Measurements from ENCODE around the gene SLC22A16. TPM values are rescaled to one million over a fixed set of nuclear protein-coding genes. Genes with fewer than 3 reads are reported as not detected.

SLC22A16 gene
- total and polyA plus RNA-seq, 7 donors: 0.14 to 0.36 (median 0.20) TPM; not detected in 4

- peaks cover 0 to 5% (median 0%) of the 10 kb centered on the region in 4 donors for H3K9me3 ChIP-seq
- no peak for DNase-seq
Measured at GRCh38 chr6:110422444-110422822, 54.0 kb downstream of the SLC22A16 start.

GRCh38 chr6:110421749-110422443 is 54.5 kb downstream of the SLC22A16 start:
- TF ChIP-seq CTCF (IDR thresholded peaks at IDR 0.05): no peak
- no peak for TF ChIP-seq POLR2A (IDR thresholded peaks at IDR 0.05)
- no peak for TF ChIP-seq POLR2AphosphoS5 (IDR thresholded peaks at IDR 0.05)
- no peak for TF ChIP-seq EP300 (IDR thresholded peaks at IDR 0.05)
- WGBS, 2 donors: 57 to 82% methylated on average over 4 of the region's 4 CpGs
- H3K9me3 ChIP-seq: peaks cover 0 to 5% (median 0%) of the 10 kb centered on the region in 4 donors
- DNase-seq: no peak
- H3K27ac ChIP-seq: no peak overlapping the region
- peaks cover 0 to 14% (median 3%) of the 10 kb centered on the region in 4 donors for H3K4me1 ChIP-seq
- no peak overlapping the region for H3K4me3 ChIP-seq
- no peaks in the 10 kb centered on the region for H3K27me3 ChIP-seq
- H3K36me3 ChIP-seq: no peaks in the 10 kb centered on the region
- intact Hi-C loops (cut with DNase I): no loop called here

More at GRCh38 chr6:110422444-110422822, 54.0 kb downstream of the SLC22A16 start:
- no peak overlapping the region for H3K4me3 ChIP-seq
- no peak overlapping the region for H3K27ac ChIP-seq
- no peaks in the 10 kb centered on the region for H3K27me3 ChIP-seq
- intact Hi-C loops (cut with DNase I): no loop called here
- no peaks in the 10 kb centered on the region for H3K36me3 ChIP-seq
- TF ChIP-seq POLR2AphosphoS5 (IDR thresholded peaks at IDR 0.05): no peak
- TF ChIP-seq CTCF (IDR thresholded peaks at IDR 0.05): no peak
- TF ChIP-seq EP300 (IDR thresholded peaks at IDR 0.05): no peak
- TF ChIP-seq POLR2A (IDR thresholded peaks at IDR 0.05): no peak
- peaks cover 0 to 14% (median 3%) of the 10 kb centered on the region in 4 donors for H3K4me1 ChIP-seq

GRCh38 chr6:110419028-110419739 is 57.2 kb downstream of the SLC22A16 start:
- TF ChIP-seq POLR2A (IDR thresholded peaks at IDR 0.05): no peak
- no peak for TF ChIP-seq EP300 (IDR thresholded peaks at IDR 0.05)
- no peak for TF ChIP-seq CTCF (IDR thresholded peaks at IDR 0.05)
- no peak for TF ChIP-seq POLR2AphosphoS5 (IDR thresholded peaks at IDR 0.05)
- peaks cover 0 to 19% (median 17%) of the 10 kb centered on the region in 4 donors for H3K4me1 ChIP-seq
- intact Hi-C loops (cut with DNase I): no loop called here

GRCh38 chr6:110418594-110418993 is 57.8 kb downstream of the SLC22A16 start:
- intact Hi-C loops (cut with DNase I): no loop called here
- Histone ChIP-seq H3K9me3 (peaks cover 0 to 5% (median 0%) of the 10 kb centered on the region in 4 donors), H3K4me3 (no peak overlapping the region), H3K27ac (no peak overlapping the region), H3K27me3 (no peaks in the 10 kb centered on the region), H3K4me1 (peaks cover 0 to 19% (median 17%) of the 10 kb centered on the region in 4 donors), H3K36me3 (no peaks in the 10 kb centered on the region)
- TF ChIP-seq POLR2A (IDR thresholded peaks at IDR 0.05) (no peak), POLR2AphosphoS5 (IDR thresholded peaks at IDR 0.05) (no peak), CTCF (IDR thresholded peaks at IDR 0.05) (no peak), EP300 (IDR thresholded peaks at IDR 0.05) (no peak)
- no peak for DNase-seq
- WGBS, 2 donors: 66 to 83% methylated on average over 3 of the region's 3 CpGs

More at GRCh38 chr6:110419028-110419739, 57.2 kb downstream of the SLC22A16 start:
- Histone ChIP-seq H3K36me3 (no peaks in the 10 kb centered on the region), H3K9me3 (peaks cover 0 to 5% (median 0%) of the 10 kb centered on the region in 4 donors), H3K27me3 (no peaks in the 10 kb centered on the region), H3K4me3 (no peak overlapping the region), H3K27ac (no peak overlapping the region)
- 45 to 68% methylated on average over 6 of the region's 6 CpGs for WGBS, 2 donors
- no peak for DNase-seq
